Panc1 (cell line): ENCODE measurements around the gene OVAAL. TPM values are rescaled to one million over a fixed set of nuclear protein-coding genes. Genes with fewer than 3 reads are reported as not detected.

Source experiments
- ATAC-seq: fragments of 200-7000 bp; cut with Tn5 transposase; 2 replicates; pipeline ENCODE4 v1.9.1; 2020; ENCODE audit warnings: mild to moderate bottlenecking, moderate library complexity
- BruUV-seq: library from RNA; stranded (reverse); fragments of 400-500 nt; replicated peaks from 2 replicates; lab custom pipeline; 2021; lab: Mats Ljungman, UMichigan
- CTCF ChIA-PET: fragments of 300-600 bp; sonication (Branson Sonifier 250); formaldehyde crosslinking; loops from one replicate; lab custom pipeline; 2022; ENCODE audit warnings: antibody characterized with exemption; lab: Charles Lee
- POLR2A ChIA-PET: fragments of 300-600 bp; sonication (Branson Sonifier 250); formaldehyde crosslinking; loops from one replicate; lab custom pipeline; 2022; ENCODE audit warnings: antibody characterized with exemption; lab: Charles Lee
- DNase-seq: peaks from one replicate; pipeline ENCODE4 v3.0.0-alpha.2; 2010; ENCODE audit warnings: low read depth, low spot score
- H3K27ac ChIP-seq: 2 replicates; pipeline ENCODE4 v1.5.1; 2011; ENCODE audit warnings: mild to moderate bottlenecking, low read length, inconsistent platforms
- H3K27me3 ChIP-seq: fragments of 200-500 bp; sonication (Bioruptor generic); 2 replicates; pipeline ENCODE4 v1.6.0; 2014; ENCODE audit warnings: low read length, inconsistent platforms; ENCODE audit not compliant: control insufficient read depth, insufficient read depth
- H3K36me3 ChIP-seq: fragments of 200-500 bp; sonication (Bioruptor generic); 2 replicates; pipeline ENCODE4 v1.5.1; 2014; ENCODE audit warnings: inconsistent platforms, mild to moderate bottlenecking, low read length, moderate library complexity; ENCODE audit not compliant: control insufficient read depth, insufficient read depth
- H3K4me1 ChIP-seq: 2 replicates; pipeline ENCODE4 v1.5.1; 2011; ENCODE audit warnings: inconsistent platforms, mild to moderate bottlenecking, low read length, moderate library complexity; ENCODE audit not compliant: control insufficient read depth, insufficient read depth
- H3K4me3 ChIP-seq, 2 experiments: 2 replicates each; pipeline ENCODE4 v1.5.1; 2011 to 2012; ENCODE audit warnings: low read depth in 2 of 2, low read length in 2 of 2, mild to moderate bottlenecking in 2 of 2, inconsistent platforms in 1 of 2, moderate library complexity in 1 of 2
- H3K9me3 ChIP-seq: fragments of 200-500 bp; sonication (Bioruptor generic); 2 replicates; pipeline ENCODE4 v1.5.1; 2014; ENCODE audit warnings: low read depth, mild to moderate bottlenecking, inconsistent platforms, low read length, moderate library complexity; ENCODE audit not compliant: control insufficient read depth, insufficient read depth
- POLR2AphosphoS5 ChIP-seq: IDR thresholded peaks from 2 replicates; pipeline ENCODE4 v1.6.1; 2012; ENCODE audit warnings: mild to moderate bottlenecking, low read depth, low read length, moderate library complexity
- SIN3A ChIP-seq: IDR thresholded peaks from 2 replicates; pipeline ENCODE4 v1.6.1; 2012; ENCODE audit warnings: low read depth, mild to moderate bottlenecking, low read length, moderate library complexity, borderline replicate concordance; ENCODE audit not compliant: insufficient read depth
- TCF7L2 ChIP-seq: IDR thresholded peaks from 2 replicates; pipeline ENCODE4 v1.6.1; 2011; ENCODE audit warnings: mild to moderate bottlenecking, low read depth, low read length, inconsistent platforms
- in situ Hi-C: cut with HindIII; loops from 2 replicates; pipeline ENCODE4 v1.10.0; 2016; ENCODE audit warnings: low sequenced_read_pairs, low pct_unique_long_range_greater_than_20kb
- intact Hi-C: fragments of 100-400 bp; cut with micrococcal nuclease; formaldehyde crosslinking; loops from one replicate; pipeline ENCODE4 v1.10.0; 2022; ENCODE audit not compliant: unreplicated experiment
- total RNA-seq: library from RNA; stranded (reverse); gene quantifications from one replicate; pipeline ENCODE4 v1.2.1, GENCODE V29; 2021; ENCODE audit not compliant: unreplicated experiment
- TF ChIP-seq, protein P1 (sequence below), 2 experiments: IDR thresholded peaks; 2 replicates each; pipeline ENCODE4 v1.6.1; 2011 to 2012; ENCODE audit warnings: low read depth in 2 of 2, control low read depth in 1 of 2, low read length in 1 of 2, mild to moderate bottlenecking in 1 of 2, moderate library complexity in 1 of 2; ENCODE audit not compliant: insufficient read depth in 1 of 2
- TF ChIP-seq, protein P2 (sequence below): fragments of 450-650 bp; IDR thresholded peaks from 2 replicates; pipeline ENCODE4 v1.5.1; 2017; ENCODE audit warnings: mild to moderate bottlenecking

OVAAL gene
- total RNA-seq, 1 experiment from 2014 or later, result not detected

DNA sequence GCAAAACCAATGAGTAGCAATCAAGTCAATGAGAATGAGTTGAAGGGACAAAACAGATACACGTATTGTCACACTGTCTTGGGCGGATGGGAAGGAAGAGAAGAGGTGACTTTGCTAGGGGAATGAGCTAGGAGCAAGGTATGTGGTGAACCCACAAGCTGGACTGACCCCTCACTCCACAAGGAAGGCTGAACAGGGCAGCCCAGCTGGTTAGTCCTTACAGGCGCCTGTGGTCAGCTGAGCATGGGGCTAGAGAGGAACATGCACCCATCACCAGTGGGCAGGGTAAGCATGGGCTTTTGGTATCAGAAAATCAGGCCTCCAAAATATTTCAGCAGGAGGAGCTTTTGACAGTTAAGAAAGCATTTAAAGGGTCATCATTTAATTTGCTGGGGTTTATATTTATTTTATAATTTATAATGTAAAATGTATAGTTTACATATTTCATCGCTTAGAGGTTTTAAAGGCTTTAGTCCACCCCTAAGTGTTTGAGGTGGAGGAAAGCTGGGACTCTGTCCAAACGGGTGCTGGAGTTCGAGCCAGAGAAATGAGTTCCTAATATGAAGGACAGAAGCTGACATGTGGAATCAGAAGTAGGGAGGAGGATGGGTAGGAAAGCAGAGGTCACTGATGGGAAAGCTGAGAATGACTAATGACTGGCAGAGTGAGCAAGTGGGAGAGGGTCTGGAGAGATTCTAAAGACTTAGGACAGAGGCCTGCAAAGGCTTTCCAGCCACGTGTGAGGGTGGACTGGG is 34.4 kb upstream of the OVAAL start:
- TF ChIP-seq TCF7L2 (no peak), SIN3A (no peak), POLR2AphosphoS5 (no peak)
- TF ChIP-seq, protein P1, sequence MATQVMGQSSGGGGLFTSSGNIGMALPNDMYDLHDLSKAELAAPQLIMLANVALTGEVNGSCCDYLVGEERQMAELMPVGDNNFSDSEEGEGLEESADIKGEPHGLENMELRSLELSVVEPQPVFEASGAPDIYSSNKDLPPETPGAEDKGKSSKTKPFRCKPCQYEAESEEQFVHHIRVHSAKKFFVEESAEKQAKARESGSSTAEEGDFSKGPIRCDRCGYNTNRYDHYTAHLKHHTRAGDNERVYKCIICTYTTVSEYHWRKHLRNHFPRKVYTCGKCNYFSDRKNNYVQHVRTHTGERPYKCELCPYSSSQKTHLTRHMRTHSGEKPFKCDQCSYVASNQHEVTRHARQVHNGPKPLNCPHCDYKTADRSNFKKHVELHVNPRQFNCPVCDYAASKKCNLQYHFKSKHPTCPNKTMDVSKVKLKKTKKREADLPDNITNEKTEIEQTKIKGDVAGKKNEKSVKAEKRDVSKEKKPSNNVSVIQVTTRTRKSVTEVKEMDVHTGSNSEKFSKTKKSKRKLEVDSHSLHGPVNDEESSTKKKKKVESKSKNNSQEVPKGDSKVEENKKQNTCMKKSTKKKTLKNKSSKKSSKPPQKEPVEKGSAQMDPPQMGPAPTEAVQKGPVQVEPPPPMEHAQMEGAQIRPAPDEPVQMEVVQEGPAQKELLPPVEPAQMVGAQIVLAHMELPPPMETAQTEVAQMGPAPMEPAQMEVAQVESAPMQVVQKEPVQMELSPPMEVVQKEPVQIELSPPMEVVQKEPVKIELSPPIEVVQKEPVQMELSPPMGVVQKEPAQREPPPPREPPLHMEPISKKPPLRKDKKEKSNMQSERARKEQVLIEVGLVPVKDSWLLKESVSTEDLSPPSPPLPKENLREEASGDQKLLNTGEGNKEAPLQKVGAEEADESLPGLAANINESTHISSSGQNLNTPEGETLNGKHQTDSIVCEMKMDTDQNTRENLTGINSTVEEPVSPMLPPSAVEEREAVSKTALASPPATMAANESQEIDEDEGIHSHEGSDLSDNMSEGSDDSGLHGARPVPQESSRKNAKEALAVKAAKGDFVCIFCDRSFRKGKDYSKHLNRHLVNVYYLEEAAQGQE (IDR thresholded peaks at IDR 0.05; ENCODE audit: insufficient read depth in 1 of 2, low read depth in 2 of 2, low read length in 1 of 2), result no peak
- TF ChIP-seq, protein P2, sequence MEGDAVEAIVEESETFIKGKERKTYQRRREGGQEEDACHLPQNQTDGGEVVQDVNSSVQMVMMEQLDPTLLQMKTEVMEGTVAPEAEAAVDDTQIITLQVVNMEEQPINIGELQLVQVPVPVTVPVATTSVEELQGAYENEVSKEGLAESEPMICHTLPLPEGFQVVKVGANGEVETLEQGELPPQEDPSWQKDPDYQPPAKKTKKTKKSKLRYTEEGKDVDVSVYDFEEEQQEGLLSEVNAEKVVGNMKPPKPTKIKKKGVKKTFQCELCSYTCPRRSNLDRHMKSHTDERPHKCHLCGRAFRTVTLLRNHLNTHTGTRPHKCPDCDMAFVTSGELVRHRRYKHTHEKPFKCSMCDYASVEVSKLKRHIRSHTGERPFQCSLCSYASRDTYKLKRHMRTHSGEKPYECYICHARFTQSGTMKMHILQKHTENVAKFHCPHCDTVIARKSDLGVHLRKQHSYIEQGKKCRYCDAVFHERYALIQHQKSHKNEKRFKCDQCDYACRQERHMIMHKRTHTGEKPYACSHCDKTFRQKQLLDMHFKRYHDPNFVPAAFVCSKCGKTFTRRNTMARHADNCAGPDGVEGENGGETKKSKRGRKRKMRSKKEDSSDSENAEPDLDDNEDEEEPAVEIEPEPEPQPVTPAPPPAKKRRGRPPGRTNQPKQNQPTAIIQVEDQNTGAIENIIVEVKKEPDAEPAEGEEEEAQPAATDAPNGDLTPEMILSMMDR, result no peak
- Histone ChIP-seq H3K4me3 (no peak overlapping the region), H3K36me3 (no peaks in the 10 kb centered on the region), H3K27ac (no peak overlapping the region), H3K27me3 (no peaks in the 10 kb centered on the region), H3K4me1 (no peaks in the 10 kb centered on the region; the same call in 1 of the 2 replicates), H3K9me3 (no peaks in the 10 kb centered on the region)
- no TSS peak for BruUV-seq
- CTCF ChIA-PET, result interaction anchor here (1.3 kb wide), 1 partner anchor 9 kb away, joined by 3 read pairs; no protein-coding TSS in a partner anchor
- POLR2A ChIA-PET, result no interaction called here
- no peak for ATAC-seq
- intact Hi-C loops (no loop called here), in situ Hi-C loops (no loop called here)
- no peak for DNase-seq

DNA sequence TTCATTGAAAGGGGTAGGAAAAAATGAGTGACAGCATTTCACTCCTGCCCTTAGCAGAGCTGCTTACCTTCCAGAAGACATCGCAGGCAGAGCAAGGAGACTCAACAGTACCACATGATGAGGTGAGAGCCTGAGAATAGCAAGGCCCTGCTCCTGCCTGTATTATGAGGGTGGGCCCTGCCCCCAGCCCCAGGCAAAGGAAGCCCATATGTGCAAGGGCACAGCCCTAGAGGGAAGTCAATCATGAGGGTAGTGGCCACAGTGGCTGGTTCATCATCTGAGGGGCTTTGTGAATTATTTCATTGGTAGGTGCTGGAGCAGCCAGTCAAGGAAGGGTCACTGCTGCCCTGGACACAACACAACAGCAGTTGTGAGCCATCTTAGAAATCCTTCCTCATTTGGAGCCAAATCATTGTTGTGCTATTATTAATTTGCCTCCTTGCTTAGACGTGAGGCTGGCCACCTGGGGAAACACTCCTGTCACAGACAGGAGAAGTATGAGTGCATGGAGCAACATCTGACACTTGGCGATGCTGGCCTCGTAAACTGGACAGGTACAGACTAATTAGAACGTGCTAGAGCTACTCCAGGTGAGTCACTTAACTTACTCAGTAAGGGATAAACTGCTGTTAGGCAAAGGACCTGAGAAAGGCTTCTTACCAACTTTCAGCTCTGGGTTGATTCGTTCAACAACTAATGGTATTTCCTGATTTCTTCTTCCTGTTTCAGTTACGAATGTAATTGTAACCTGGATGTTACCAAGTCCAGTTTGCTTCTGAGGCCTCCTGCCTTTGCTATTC is 33.6 kb upstream of the OVAAL start:
- no peaks in the 10 kb centered on the region; the same call in 1 of the 2 replicates for H3K4me1 ChIP-seq
- no peak for TF ChIP-seq POLR2AphosphoS5
- TF ChIP-seq TCF7L2, result no peak
- TF ChIP-seq SIN3A, result no peak
- TF ChIP-seq, protein P1 (IDR thresholded peaks at IDR 0.05; ENCODE audit: insufficient read depth in 1 of 2, low read depth in 2 of 2, low read length in 1 of 2), result no peak
- TF ChIP-seq, protein P2, result no peak
- no peak overlapping the region for H3K27ac ChIP-seq
- in situ Hi-C loops (no loop called here), intact Hi-C loops (no loop called here)
- no peaks in the 10 kb centered on the region for H3K27me3 ChIP-seq
- POLR2A ChIA-PET, result no interaction called here
- DNase-seq (no peak), ATAC-seq (no peak)
- no peaks in the 10 kb centered on the region for H3K36me3 ChIP-seq
- no peaks in the 10 kb centered on the region for H3K9me3 ChIP-seq
- H3K4me3 ChIP-seq, result no peak overlapping the region
- no TSS peak for BruUV-seq
- CTCF ChIA-PET, result interaction anchor here (0.5 to 1.3 kb wide), 2 partner anchors 9 to 10 kb away, joined by 3 to 4 read pairs; no protein-coding TSS in a partner anchor
